ENCODE data around the gene ACR.
A peak's percentile ranks its signal among the peaks of the same experiment; 100 is the strongest.
"Not testable (repeated sequence)": the region's sequence is repeated elsewhere in the genome, so short reads cannot be mapped to it uniquely, and the experiment has no call there.

Gene ACR

GRCh38 chr22:50756406-50756805 lies 18.4 kb downstream of the ACR start:
- H3K4me3 ChIP-seq (ENCODE audit: low read length); H3K9me3 ChIP-seq (replicated peaks; ENCODE audit: insufficient read depth, low read length); H3K79me2 ChIP-seq (ENCODE audit: low read length); H3K4me1 ChIP-seq (ENCODE audit: low read length); H3K27ac ChIP-seq (ENCODE audit: low read length); H3K9ac ChIP-seq (ENCODE audit: low read length); H3F3A ChIP-seq (ENCODE audit: insufficient read depth, low read length); H4K20me1 ChIP-seq (ENCODE audit: insufficient read depth, low read length); DNase-seq; H3K27me3 ChIP-seq (replicated peaks; ENCODE audit: insufficient read depth, low read length); H3K9me2 ChIP-seq (replicated peaks; ENCODE audit: insufficient read depth, low read length); H2AFZ ChIP-seq (ENCODE audit: low read length); H3K4me2 ChIP-seq (ENCODE audit: low read depth, low read length); H3K36me3 ChIP-seq (replicated peaks; ENCODE audit: insufficient read depth, low read length): not testable (repeated sequence)

GRCh38 chr22:50756949-50757491 lies 19.0 kb downstream of the ACR start:
- not testable (repeated sequence) for H3F3A ChIP-seq (ENCODE audit: insufficient read depth, low read length); H4K20me1 ChIP-seq (ENCODE audit: insufficient read depth, low read length); H3K9me3 ChIP-seq (replicated peaks; ENCODE audit: insufficient read depth, low read length); H3K9me2 ChIP-seq (replicated peaks; ENCODE audit: insufficient read depth, low read length); H3K4me1 ChIP-seq (ENCODE audit: low read length); H3K79me2 ChIP-seq (ENCODE audit: low read length); H3K27me3 ChIP-seq (replicated peaks; ENCODE audit: insufficient read depth, low read length); H3K36me3 ChIP-seq (replicated peaks; ENCODE audit: insufficient read depth, low read length)
- peak; percentile 33 for TF ChIP-seq CTCF (IDR thresholded peaks at IDR 0.05; ENCODE audit: low read length)
- H3K9ac ChIP-seq (ENCODE audit: low read length), result peak overlapping the region; percentile 40; the same call in 1 of the 2 replicates
- peak overlapping the region; percentile 23; the same call in 1 of the 2 replicates for H3K27ac ChIP-seq (ENCODE audit: low read length)
- H3K4me2 ChIP-seq (ENCODE audit: low read depth, low read length), result peak overlapping the region; percentile 45; the same call in 1 of the 2 replicates
- peak overlapping the region; percentile 62 for H2AFZ ChIP-seq (ENCODE audit: low read length)
- H3K4me3 ChIP-seq (ENCODE audit: low read length), result peak overlapping the region; percentile 57
- peak; percentile 57 for DNase-seq

- not testable (repeated sequence) for H3K9ac ChIP-seq (ENCODE audit: low read length); H3F3A ChIP-seq (ENCODE audit: insufficient read depth, low read length); DNase-seq; H3K4me3 ChIP-seq (ENCODE audit: low read length); H3K4me1 ChIP-seq (ENCODE audit: low read length); H3K27me3 ChIP-seq (replicated peaks; ENCODE audit: insufficient read depth, low read length); H4K20me1 ChIP-seq (ENCODE audit: insufficient read depth, low read length); H2AFZ ChIP-seq (ENCODE audit: low read length); H3K9me3 ChIP-seq (replicated peaks; ENCODE audit: insufficient read depth, low read length); H3K27ac ChIP-seq (ENCODE audit: low read length); H3K9me2 ChIP-seq (replicated peaks; ENCODE audit: insufficient read depth, low read length); H3K36me3 ChIP-seq (replicated peaks; ENCODE audit: insufficient read depth, low read length); H3K79me2 ChIP-seq (ENCODE audit: low read length); H3K4me2 ChIP-seq (ENCODE audit: low read depth, low read length)
Observed at GRCh38 chr22:50759597-50760341, 21.8 kb downstream of the ACR start.

GRCh38 chr22:50761829-50762228 lies 23.8 kb downstream of the ACR start:
- H3K79me2 ChIP-seq (ENCODE audit: low read length); H3K9me2 ChIP-seq (replicated peaks; ENCODE audit: insufficient read depth, low read length); H3K27me3 ChIP-seq (replicated peaks; ENCODE audit: insufficient read depth, low read length); DNase-seq; H2AFZ ChIP-seq (ENCODE audit: low read length); H3K9ac ChIP-seq (ENCODE audit: low read length); H3K4me1 ChIP-seq (ENCODE audit: low read length); H3F3A ChIP-seq (ENCODE audit: insufficient read depth, low read length); H3K4me3 ChIP-seq (ENCODE audit: low read length); H3K36me3 ChIP-seq (replicated peaks; ENCODE audit: insufficient read depth, low read length); H4K20me1 ChIP-seq (ENCODE audit: insufficient read depth, low read length); H3K9me3 ChIP-seq (replicated peaks; ENCODE audit: insufficient read depth, low read length); H3K27ac ChIP-seq (ENCODE audit: low read length); H3K4me2 ChIP-seq (ENCODE audit: low read depth, low read length): not testable (repeated sequence)

- not testable (repeated sequence) for H3K9me3 ChIP-seq (replicated peaks; ENCODE audit: insufficient read depth, low read length); H3K4me1 ChIP-seq (ENCODE audit: low read length); H3K9me2 ChIP-seq (replicated peaks; ENCODE audit: insufficient read depth, low read length); H3K4me3 ChIP-seq (ENCODE audit: low read length); H3K79me2 ChIP-seq (ENCODE audit: low read length); H3F3A ChIP-seq (ENCODE audit: insufficient read depth, low read length); H4K20me1 ChIP-seq (ENCODE audit: insufficient read depth, low read length); H2AFZ ChIP-seq (ENCODE audit: low read length); H3K36me3 ChIP-seq (replicated peaks; ENCODE audit: insufficient read depth, low read length); H3K27ac ChIP-seq (ENCODE audit: low read length); H3K9ac ChIP-seq (ENCODE audit: low read length); H3K4me2 ChIP-seq (ENCODE audit: low read depth, low read length); DNase-seq; H3K27me3 ChIP-seq (replicated peaks; ENCODE audit: insufficient read depth, low read length)
Observed at GRCh38 chr22:50764288-50764687, 26.3 kb downstream of the ACR start.
